Measurements from ENCODE around the gene KIAA1958.

Gene KIAA1958

GRCh38 chr9:112558978-112559377 is 72.4 kb downstream of the KIAA1958 start:
- Histone ChIP-seq H3K9me3 (ENCODE audit: low read length) (no peaks in the 10 kb centered on the region), H3K27ac (ENCODE audit: low read depth, low read length) (no peak overlapping the region), H3K9ac (ENCODE audit: low read length) (no peak overlapping the region), H3K4me1 (ENCODE audit: insufficient read depth, low read length) (no peaks in the 10 kb centered on the region), H3K4me3 (ENCODE audit: low read depth in 1 of 2, low read length in 2 of 2) (no peak overlapping the region), H3K27me3 (ENCODE audit: control insufficient read depth in 1 of 2, insufficient read depth in 2 of 2, low read length in 2 of 2) (no peaks in the 10 kb centered on the region), H3K36me3 (ENCODE audit: insufficient read depth, low read length) (no peaks in the 10 kb centered on the region)

DNA sequence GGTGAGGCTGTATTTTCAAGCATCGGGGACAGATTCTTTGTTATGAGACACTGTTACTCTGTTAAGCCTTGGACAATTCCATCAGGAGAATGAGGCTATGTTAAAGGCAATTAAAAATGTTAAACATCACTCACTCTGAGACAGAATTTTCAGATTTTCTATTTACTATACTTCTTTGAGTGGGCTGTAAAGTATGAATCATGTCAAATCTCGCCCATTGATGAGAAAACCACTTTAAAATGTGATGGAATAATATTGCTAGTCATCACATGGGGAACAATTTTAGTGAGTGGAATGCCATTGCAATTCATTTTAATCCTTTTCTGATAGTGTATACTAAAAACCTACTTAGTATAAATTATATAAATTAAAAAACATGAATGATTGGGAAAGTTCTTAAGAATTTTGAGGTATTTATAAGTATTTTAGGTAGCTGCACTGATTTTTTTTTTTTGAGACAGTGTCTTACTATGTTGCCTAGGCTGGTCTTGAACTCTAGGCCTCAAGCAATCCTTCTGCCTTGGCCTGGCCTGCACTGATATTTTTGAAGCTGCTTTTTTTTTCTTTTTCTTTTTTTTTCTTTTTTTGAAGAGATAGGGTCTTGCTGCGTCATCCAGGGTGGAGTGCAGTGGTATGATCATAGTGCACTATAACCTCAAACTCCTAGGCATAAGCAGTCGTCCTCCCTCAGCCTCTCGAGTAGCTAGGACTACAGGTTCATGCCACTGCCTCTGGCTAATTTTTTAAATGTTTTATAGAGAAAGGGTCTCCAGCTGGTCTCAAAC is 73.2 kb downstream of the KIAA1958 start:
- H3K27ac ChIP-seq (ENCODE audit: low read depth, low read length) = no peak overlapping the region
- H3K4me3 ChIP-seq (ENCODE audit: low read depth in 1 of 2, low read length in 2 of 2) = no peak overlapping the region
- H3K9ac ChIP-seq (ENCODE audit: low read length) = no peak overlapping the region
- no peaks in the 10 kb centered on the region for H3K9me3 ChIP-seq (ENCODE audit: low read length)
- H3K36me3 ChIP-seq (ENCODE audit: insufficient read depth, low read length) = no peaks in the 10 kb centered on the region
- H3K27me3 ChIP-seq (ENCODE audit: control insufficient read depth in 1 of 2, insufficient read depth in 2 of 2, low read length in 2 of 2) = no peaks in the 10 kb centered on the region
- no peaks in the 10 kb centered on the region for H3K4me1 ChIP-seq (ENCODE audit: insufficient read depth, low read length)

GRCh38 chr9:112562235-112562958 is 75.8 kb downstream of the KIAA1958 start:
- H3K27me3 ChIP-seq (ENCODE audit: control insufficient read depth in 1 of 2, insufficient read depth in 2 of 2, low read length in 2 of 2) = no peaks in the 10 kb centered on the region
- no peaks in the 10 kb centered on the region for H3K36me3 ChIP-seq (ENCODE audit: insufficient read depth, low read length)
- no peak overlapping the region for H3K9ac ChIP-seq (ENCODE audit: low read length)
- no peak overlapping the region for H3K27ac ChIP-seq (ENCODE audit: low read depth, low read length)
- no peaks in the 10 kb centered on the region for H3K4me1 ChIP-seq (ENCODE audit: insufficient read depth, low read length)
- no peak overlapping the region for H3K4me3 ChIP-seq (ENCODE audit: low read depth in 1 of 2, low read length in 2 of 2)
- H3K9me3 ChIP-seq (ENCODE audit: low read length) = no peaks in the 10 kb centered on the region

- H3K27me3 ChIP-seq (ENCODE audit: control insufficient read depth in 1 of 2, insufficient read depth in 2 of 2, low read length in 2 of 2) = no peaks in the 10 kb centered on the region
- no peak overlapping the region for H3K27ac ChIP-seq (ENCODE audit: low read depth, low read length)
- H3K4me3 ChIP-seq (ENCODE audit: low read depth in 1 of 2, low read length in 2 of 2) = no peak overlapping the region
Measured at GRCh38 chr9:112569186-112569585, 82.6 kb downstream of the KIAA1958 start.

DNA sequence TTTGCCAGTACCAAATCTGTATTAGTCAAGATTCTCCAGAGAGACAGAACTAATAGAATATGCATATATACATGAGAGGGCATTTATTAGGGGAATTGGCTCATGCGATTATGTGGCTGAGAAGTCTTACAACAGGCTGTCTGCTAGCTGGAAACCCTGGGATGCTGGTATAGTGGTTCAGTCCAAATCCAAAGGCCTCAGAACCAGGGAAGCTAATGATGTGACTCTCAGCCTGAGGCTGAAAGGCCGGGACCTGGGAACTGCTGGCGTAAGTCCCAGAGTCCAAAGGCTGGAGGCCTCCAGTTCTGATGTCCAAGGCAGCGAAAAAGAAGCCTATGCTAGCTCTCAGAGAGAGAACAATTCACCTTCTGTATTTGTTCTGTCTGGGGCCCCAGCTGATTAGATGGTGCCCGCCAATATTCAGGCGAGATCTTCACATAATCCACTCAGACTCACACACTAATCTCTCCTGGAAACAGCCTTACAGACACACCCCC is 84.1 kb downstream of the KIAA1958 start:
- Histone ChIP-seq H3K9me3 (ENCODE audit: low read length) (no peaks in the 10 kb centered on the region), H3K4me3 (ENCODE audit: low read depth in 1 of 2, low read length in 2 of 2) (no peak overlapping the region), H3K27me3 (ENCODE audit: control insufficient read depth in 1 of 2, insufficient read depth in 2 of 2, low read length in 2 of 2) (no peaks in the 10 kb centered on the region), H3K36me3 (ENCODE audit: insufficient read depth, low read length) (no peaks in the 10 kb centered on the region), H3K4me1 (ENCODE audit: insufficient read depth, low read length) (no peaks in the 10 kb centered on the region), H3K27ac (ENCODE audit: low read depth, low read length) (no peak overlapping the region), H3K9ac (ENCODE audit: low read length) (no peak overlapping the region)

More at GRCh38 chr9:112569186-112569585, 82.6 kb downstream of the KIAA1958 start:
- H3K9me3 ChIP-seq (ENCODE audit: low read length) = no peaks in the 10 kb centered on the region
- H3K9ac ChIP-seq (ENCODE audit: low read length) = no peak overlapping the region
- no peaks in the 10 kb centered on the region for H3K36me3 ChIP-seq (ENCODE audit: insufficient read depth, low read length)
- no peaks in the 10 kb centered on the region for H3K4me1 ChIP-seq (ENCODE audit: insufficient read depth, low read length)

DNA sequence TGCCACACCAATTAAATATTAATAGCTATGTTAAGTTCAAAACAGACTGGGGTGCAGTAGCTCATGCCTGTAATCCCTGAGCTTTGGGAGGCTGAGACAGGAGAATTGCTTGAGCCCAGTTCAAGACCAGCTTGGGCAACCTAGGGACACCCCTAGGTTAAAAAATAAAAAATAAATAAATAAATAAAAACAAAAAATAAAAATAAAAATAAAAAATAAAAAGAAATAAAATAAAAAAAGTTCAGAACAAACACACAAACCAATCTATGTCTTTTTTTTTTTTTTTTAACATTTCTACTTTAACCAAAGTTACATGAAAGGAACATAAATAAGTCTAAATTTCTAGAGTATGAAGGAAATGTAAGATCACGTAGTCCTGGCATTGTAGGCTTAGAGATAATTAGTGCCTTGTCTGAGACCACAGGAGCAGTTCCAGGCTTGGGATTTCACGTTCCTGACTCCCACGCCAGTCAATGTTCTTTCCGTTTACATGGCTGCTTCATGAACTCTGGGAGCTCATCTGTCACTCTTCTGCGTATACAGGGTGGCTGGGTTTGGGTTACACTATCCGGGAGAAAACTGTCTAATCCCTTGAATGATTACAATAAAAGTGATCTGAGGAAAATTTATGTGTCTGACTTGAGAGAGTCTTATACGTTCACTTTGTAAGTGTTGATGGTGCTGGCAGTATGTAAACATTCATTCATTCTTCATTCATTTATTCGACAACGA is 85.2 kb downstream of the KIAA1958 start:
- no peak overlapping the region for H3K4me3 ChIP-seq (ENCODE audit: low read depth in 1 of 2, low read length in 2 of 2)
- no peaks in the 10 kb centered on the region for H3K36me3 ChIP-seq (ENCODE audit: insufficient read depth, low read length)
- no peak overlapping the region for H3K27ac ChIP-seq (ENCODE audit: low read depth, low read length)
- H3K9ac ChIP-seq (ENCODE audit: low read length) = no peak overlapping the region
- no peaks in the 10 kb centered on the region for H3K4me1 ChIP-seq (ENCODE audit: insufficient read depth, low read length)
- H3K9me3 ChIP-seq (ENCODE audit: low read length) = no peaks in the 10 kb centered on the region
- no peaks in the 10 kb centered on the region for H3K27me3 ChIP-seq (ENCODE audit: control insufficient read depth in 1 of 2, insufficient read depth in 2 of 2, low read length in 2 of 2)

DNA sequence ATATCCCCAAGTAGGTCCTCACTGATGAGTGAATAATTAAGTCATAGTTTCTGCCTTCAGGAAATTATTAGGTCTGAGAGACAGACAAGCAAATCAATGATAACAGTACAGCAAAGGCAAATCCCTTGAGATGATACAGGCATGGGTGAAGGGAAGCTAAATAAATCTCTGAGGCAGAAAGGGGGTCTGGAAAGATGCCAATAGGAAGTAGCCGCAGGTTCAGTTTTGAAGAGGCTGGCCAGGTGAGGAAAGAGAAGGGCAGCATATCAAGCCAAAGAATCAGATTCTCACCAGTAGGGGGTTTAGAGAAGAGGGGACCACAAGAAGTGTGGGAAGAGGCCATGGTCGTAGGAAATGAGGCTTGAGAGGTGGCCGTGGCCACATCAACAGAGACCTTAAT is 85.8 kb downstream of the KIAA1958 start:
- no peak overlapping the region for H3K27ac ChIP-seq (ENCODE audit: low read depth, low read length)
- H3K4me3 ChIP-seq (ENCODE audit: low read depth in 1 of 2, low read length in 2 of 2) = no peak overlapping the region

DNA sequence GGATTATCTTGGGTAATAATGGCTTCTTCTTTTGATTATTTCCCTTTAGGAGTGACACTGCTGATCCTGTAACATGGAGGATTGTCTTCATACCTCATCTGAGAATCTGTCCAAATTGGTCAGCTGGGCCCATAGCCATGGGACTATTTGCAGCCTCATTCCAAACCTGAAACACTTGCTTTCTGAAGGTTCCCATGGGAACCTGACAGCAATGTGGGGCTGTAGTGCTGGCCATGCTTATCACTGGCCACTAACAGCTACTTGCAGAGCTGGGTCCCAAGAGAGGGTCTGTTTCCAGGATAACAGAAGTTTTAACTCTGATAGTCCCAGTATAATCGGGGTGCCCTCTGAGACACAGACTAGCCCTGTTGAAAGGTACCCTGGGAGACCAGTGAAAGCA is 87.4 kb downstream of the KIAA1958 start:
- Histone ChIP-seq H3K9ac (ENCODE audit: low read length) (no peak overlapping the region), H3K36me3 (ENCODE audit: insufficient read depth, low read length) (no peaks in the 10 kb centered on the region), H3K4me3 (ENCODE audit: low read depth in 1 of 2, low read length in 2 of 2) (no peak overlapping the region), H3K27me3 (ENCODE audit: control insufficient read depth in 1 of 2, insufficient read depth in 2 of 2, low read length in 2 of 2) (no peaks in the 10 kb centered on the region), H3K27ac (ENCODE audit: low read depth, low read length) (no peak overlapping the region), H3K9me3 (ENCODE audit: low read length) (no peaks in the 10 kb centered on the region), H3K4me1 (ENCODE audit: insufficient read depth, low read length) (no peaks in the 10 kb centered on the region)

More for the DNA sequence above, 85.8 kb downstream of the KIAA1958 start:
- H3K27me3 ChIP-seq (ENCODE audit: control insufficient read depth in 1 of 2, insufficient read depth in 2 of 2, low read length in 2 of 2) = no peaks in the 10 kb centered on the region
- H3K9me3 ChIP-seq (ENCODE audit: low read length) = no peaks in the 10 kb centered on the region
- H3K36me3 ChIP-seq (ENCODE audit: insufficient read depth, low read length) = no peaks in the 10 kb centered on the region
- no peaks in the 10 kb centered on the region for H3K4me1 ChIP-seq (ENCODE audit: insufficient read depth, low read length)
- H3K9ac ChIP-seq (ENCODE audit: low read length) = no peak overlapping the region

DNA sequence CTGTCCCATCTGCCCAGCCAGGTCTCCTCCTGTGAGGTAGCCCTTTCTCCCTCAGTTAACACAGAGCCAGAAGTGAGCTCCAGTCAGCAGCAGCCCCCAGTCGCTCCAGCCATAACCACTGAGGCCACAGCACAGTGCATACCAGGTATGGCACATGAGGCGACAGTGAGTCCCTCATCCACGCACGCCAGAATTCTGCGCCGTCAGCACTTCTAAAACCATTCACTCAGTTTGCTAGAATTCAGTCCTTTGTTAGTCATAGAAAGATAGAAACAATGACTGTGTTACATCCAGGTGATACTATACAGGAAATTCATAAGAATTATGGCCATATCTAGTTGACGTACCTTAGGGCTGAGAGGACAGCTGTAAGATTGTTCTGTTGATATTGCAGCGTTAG is 88.5 kb downstream of the KIAA1958 start:
- H3K36me3 ChIP-seq (ENCODE audit: insufficient read depth, low read length) = no peaks in the 10 kb centered on the region
- H3K9ac ChIP-seq (ENCODE audit: low read length) = no peak overlapping the region
- no peaks in the 10 kb centered on the region for H3K9me3 ChIP-seq (ENCODE audit: low read length)
- no peak overlapping the region for H3K4me3 ChIP-seq (ENCODE audit: low read depth in 1 of 2, low read length in 2 of 2)
- H3K4me1 ChIP-seq (ENCODE audit: insufficient read depth, low read length) = no peaks in the 10 kb centered on the region
- no peak overlapping the region for H3K27ac ChIP-seq (ENCODE audit: low read depth, low read length)
- no peaks in the 10 kb centered on the region for H3K27me3 ChIP-seq (ENCODE audit: control insufficient read depth in 1 of 2, insufficient read depth in 2 of 2, low read length in 2 of 2)

- H3K9me3 ChIP-seq (ENCODE audit: low read length) = no peaks in the 10 kb centered on the region
- no peaks in the 10 kb centered on the region for H3K27me3 ChIP-seq (ENCODE audit: control insufficient read depth in 1 of 2, insufficient read depth in 2 of 2, low read length in 2 of 2)
- H3K4me1 ChIP-seq (ENCODE audit: insufficient read depth, low read length) = no peaks in the 10 kb centered on the region
- no peak overlapping the region for H3K4me3 ChIP-seq (ENCODE audit: low read depth in 1 of 2, low read length in 2 of 2)
- no peak overlapping the region for H3K27ac ChIP-seq (ENCODE audit: low read depth, low read length)
- no peaks in the 10 kb centered on the region for H3K36me3 ChIP-seq (ENCODE audit: insufficient read depth, low read length)
- H3K9ac ChIP-seq (ENCODE audit: low read length) = no peak overlapping the region
Measured at GRCh38 chr9:112581469-112582176, 95.0 kb downstream of the KIAA1958 start.

All from muscle layer of colon (tissue), 2 donors.